SU-DHL-6 (cell line): ENCODE data around the gene ANKRD17.
A peak's percentile ranks its signal among the peaks of the same experiment; 100 is the strongest.

Experiments used
- H2AFZ ChIP-seq: fragments of 200-600 bp; sonication (generic); 2 replicates; pipeline ENCODE4 v1.6.1; 2014; ENCODE audit warnings: low read depth, mild to moderate bottlenecking, moderate library complexity, mixed read lengths, antibody characterized with exemption, low read length; ENCODE audit not compliant: severe bottlenecking
- H3F3A ChIP-seq: fragments of 200-600 bp; shearing (Covaris generic); 2 replicates; pipeline ENCODE4 v1.6.0; 2016; ENCODE audit warnings: antibody characterized with exemption, mild to moderate bottlenecking; ENCODE audit not compliant: insufficient read depth
- H3K27ac ChIP-seq: fragments of 200-600 bp; sonication (generic); 2 replicates; pipeline ENCODE4 v1.5.1; 2016; ENCODE audit warnings: low read depth, mild to moderate bottlenecking, low read length, moderate library complexity, mixed read lengths
- H3K27me3 ChIP-seq: fragments of 200-600 bp; sonication (generic), shearing (Covaris generic); 2 replicates; pipeline ENCODE4 v1.6.0; 2014; ENCODE audit warnings: mild to moderate bottlenecking, low read length
- H3K36me3 ChIP-seq: fragments of 200-600 bp; sonication (generic); 2 replicates; pipeline ENCODE4 v1.6.1; 2014; ENCODE audit warnings: mild to moderate bottlenecking, low read length, mixed read lengths
- H3K4me2 ChIP-seq: fragments of 300-600, 200-600 bp; shearing (Covaris generic), sonication (generic); 2 replicates; pipeline ENCODE4 v1.6.0; 2014; ENCODE audit warnings: low read length, low read depth, mild to moderate bottlenecking; ENCODE audit not compliant: poor library complexity, severe bottlenecking
- H3K4me3 ChIP-seq: fragments of 200-600 bp; sonication (generic); 2 replicates; pipeline ENCODE4 v1.5.1; 2014; ENCODE audit warnings: antibody characterized with exemption, low read length, mild to moderate bottlenecking, mixed read lengths; ENCODE audit not compliant: insufficient read depth, poor library complexity, severe bottlenecking
- H3K79me2 ChIP-seq: fragments of 200-600 bp; sonication (generic); 2 replicates; pipeline ENCODE4 v1.6.1; 2014; ENCODE audit warnings: mild to moderate bottlenecking, low read length, moderate library complexity; ENCODE audit not compliant: insufficient read depth
- H3K9ac ChIP-seq: fragments of 200-600 bp; sonication (generic); 2 replicates; pipeline ENCODE4 v1.7.0; 2014; ENCODE audit warnings: mild to moderate bottlenecking, low read length
- H3K9me2 ChIP-seq: fragments of 200-600 bp; sonication (generic); replicated peaks from 2 replicates; pipeline ENCODE4 v1.6.1; 2014; ENCODE audit warnings: low read length; ENCODE audit not compliant: insufficient read depth
- H3K9me3 ChIP-seq: fragments of 200-600 bp; sonication (generic); 2 replicates; pipeline ENCODE4 v1.6.1; 2014; ENCODE audit warnings: low read length, mixed read lengths; ENCODE audit not compliant: insufficient read depth
- H4K20me1 ChIP-seq: fragments of 200-600 bp; sonication (generic); 2 replicates; pipeline ENCODE4 v1.6.1; 2014; ENCODE audit warnings: low read depth, mild to moderate bottlenecking, antibody characterized with exemption, low read length, moderate library complexity, mixed read lengths
- CTCF ChIP-seq: fragments of 200-600 bp; sonication (generic); IDR thresholded peaks from one replicate; pipeline ENCODE4 v1.5.1; 2017; ENCODE audit warnings: antibody characterized with exemption, mild to moderate bottlenecking, low read length, moderate library complexity; ENCODE audit not compliant: insufficient read depth, poor library complexity, severe bottlenecking
- EZH2phosphoT487 ChIP-seq: fragments of 200-600 bp; sonication (generic), shearing (Covaris generic); conservative IDR thresholded peaks from 2 replicates; pipeline ENCODE4 v1.6.1; 2018; ENCODE audit warnings: mild to moderate bottlenecking, antibody characterized with exemption, low read length, moderate library complexity, mixed read lengths

Gene ANKRD17

GRCh38 chr4:73259571-73260090, 1.0 kb upstream of the ANKRD17 start:
- Histone ChIP-seq H3K9ac (peak overlapping the region; percentile 82), H3F3A (no peaks in the 10 kb centered on the region), H3K27me3 (no peaks in the 10 kb centered on the region), H3K4me2 (peak overlapping the region; percentile 70), H3K9me3 (no peaks in the 10 kb centered on the region), H3K4me3 (peak overlapping the region; percentile 89), H4K20me1 (peaks cover 18% of the 10 kb centered on the region), H3K27ac (peak overlapping the region; percentile 69; the same call in 1 of the 2 replicates), H3K79me2 (peaks cover 50% of the 10 kb centered on the region), H2AFZ (peak overlapping the region; percentile 54), H3K36me3 (no peaks in the 10 kb centered on the region; the same call in 1 of the 2 replicates), H3K9me2 (no peaks in the 10 kb centered on the region)
- TF ChIP-seq CTCF (no peak), EZH2phosphoT487 (no peak)

- Histone ChIP-seq H3K36me3 (peaks cover 3% of the 10 kb centered on the region; the same call in 1 of the 2 replicates), H3K27ac (peak overlapping the region; percentile 69), H2AFZ (peak overlapping the region; percentile 54), H4K20me1 (peaks cover 18% of the 10 kb centered on the region), H3F3A (no peaks in the 10 kb centered on the region), H3K4me2 (peak overlapping the region; percentile 79), H3K9ac (peak overlapping the region; percentile 82), H3K27me3 (no peaks in the 10 kb centered on the region), H3K9me3 (no peaks in the 10 kb centered on the region), H3K9me2 (no peaks in the 10 kb centered on the region), H3K4me3 (peak overlapping the region; percentile 89), H3K79me2 (peaks cover 63% of the 10 kb centered on the region)
- no peak for TF ChIP-seq CTCF
- TF ChIP-seq EZH2phosphoT487: no peak
Observed at GRCh38 chr4:73258436-73258685, 237 bp downstream of the ANKRD17 start.

GRCh38 chr4:73257651-73258435, 755 bp downstream of the ANKRD17 start:
- Histone ChIP-seq H3K9me3 (no peaks in the 10 kb centered on the region), H3F3A (no peaks in the 10 kb centered on the region), H3K4me2 (peak overlapping the region; percentile 79), H2AFZ (peak overlapping the region; percentile 54), H4K20me1 (peaks cover 18% of the 10 kb centered on the region), H3K9ac (peak overlapping the region; percentile 82), H3K79me2 (peaks cover 68% of the 10 kb centered on the region), H3K27ac (peak overlapping the region; percentile 69), H3K9me2 (no peaks in the 10 kb centered on the region), H3K4me3 (peak overlapping the region; percentile 89), H3K36me3 (peaks cover 6% of the 10 kb centered on the region; the same call in 1 of the 2 replicates), H3K27me3 (no peaks in the 10 kb centered on the region)
- TF ChIP-seq EZH2phosphoT487 (no peak), CTCF (no peak)
